Tibial nerve (tissue), 4 donors: ENCODE results near the gene RANGRF.

Source experiments
- CTCF ChIP-seq, 5 experiments: fragments of 200-600 bp in 3 of 5; fragments of 450-650 bp in 2 of 5; sonication (generic) in 3 of 5; IDR thresholded peaks; one replicate each; pipeline ENCODE4 v1.5.1; 2016 to 2019; ENCODE audit warnings: antibody characterized with exemption in 5 of 5, mild to moderate bottlenecking in 3 of 5, moderate library complexity in 2 of 5
- EP300 ChIP-seq, 2 donors: sonication (generic); formaldehyde crosslinking; IDR thresholded peaks; one replicate each; pipeline ENCODE4 v1.6.1; 2017; ENCODE audit warnings: antibody characterized with exemption in 2 of 2, mild to moderate bottlenecking in 1 of 2
- POLR2A ChIP-seq, 2 donors: fragments of 450-650 bp; IDR thresholded peaks; one replicate each; pipeline ENCODE4 v1.6.1; 2017; ENCODE audit warnings: antibody characterized with exemption in 2 of 2, mild to moderate bottlenecking in 2 of 2, moderate library complexity in 2 of 2

- no peak for TF ChIP-seq EP300 (IDR thresholded peaks at IDR 0.05)
- no peak for TF ChIP-seq CTCF (IDR thresholded peaks at IDR 0.05)
- TF ChIP-seq POLR2A (IDR thresholded peaks at IDR 0.05): no peak
These were observed 34.7 kb upstream of the RANGRF start for GRCh38 chr17:8253801-8254200.
